Astrocyte (in vitro differentiated cells and primary cell): ENCODE data around the gene GRK6. TPM values are rescaled to one million over a fixed set of nuclear protein-coding genes. Genes with fewer than 3 reads are reported as not detected.
A peak's percentile ranks its signal among the peaks of the same experiment; 100 is the strongest.

ENCODE experiments used
- DNase-seq: peaks from one replicate; pipeline ENCODE4 v3.0.0-alpha.2; 2010; ENCODE audit warnings: low read depth
- FAIRE-seq: peaks from 2 replicates; lab custom pipeline; 2011; peaks lifted over from hg19 to GRCh38; lab: Jason Lieb, UNC
- H2AFZ ChIP-seq: 2 replicates; pipeline ENCODE4 v1.6.0; 2012; ENCODE audit warnings: low read depth, low read length, inconsistent platforms
- H3K27ac ChIP-seq: 2 replicates; pipeline ENCODE4 v1.5.1; 2011; ENCODE audit warnings: low read depth, low read length, inconsistent platforms
- H3K27me3 ChIP-seq: 2 replicates; pipeline ENCODE4 v1.6.0; 2011; ENCODE audit warnings: low read length, inconsistent platforms; ENCODE audit not compliant: insufficient read depth
- H3K36me3 ChIP-seq: 2 replicates; pipeline ENCODE4 v1.5.1; 2011; ENCODE audit warnings: low read length, inconsistent platforms; ENCODE audit not compliant: insufficient read depth
- H3K4me1 ChIP-seq: 2 replicates; pipeline ENCODE4 v1.5.1; 2011; ENCODE audit warnings: low read length, inconsistent platforms; ENCODE audit not compliant: insufficient read depth
- H3K4me2 ChIP-seq: 2 replicates; pipeline ENCODE4 v1.6.0; 2012; ENCODE audit warnings: low read length, inconsistent platforms
- H3K4me3 ChIP-seq: 2 replicates; pipeline ENCODE4 v1.5.1; 2011; ENCODE audit warnings: low read depth, mild to moderate bottlenecking, low read length, inconsistent platforms; ENCODE audit not compliant: insufficient read depth
- H3K79me2 ChIP-seq: 2 replicates; pipeline ENCODE4 v1.6.0; 2012; ENCODE audit warnings: mild to moderate bottlenecking, low read length, inconsistent platforms; ENCODE audit not compliant: insufficient read depth
- H3K9ac ChIP-seq: 2 replicates; pipeline ENCODE4 v1.6.0; 2012; ENCODE audit warnings: mild to moderate bottlenecking, low read length, inconsistent platforms
- H3K9me3 ChIP-seq: 2 replicates; pipeline ENCODE4 v1.5.1; 2012; ENCODE audit warnings: low read depth, mild to moderate bottlenecking, low read length, inconsistent platforms; ENCODE audit not compliant: insufficient read depth
- H4K20me1 ChIP-seq: 2 replicates; pipeline ENCODE4 v1.6.0; 2012; ENCODE audit warnings: low read length, inconsistent platforms; ENCODE audit not compliant: insufficient read depth
- H3K27ac Mint-ChIP-seq: one replicate; pipeline ENCODE4 v1.8.0; 2021; ENCODE audit warnings: mild to moderate bottlenecking, mixed read lengths; ENCODE audit not compliant: unreplicated experiment
- H3K27me3 Mint-ChIP-seq: one replicate; pipeline ENCODE4 v1.8.0; 2021; ENCODE audit warnings: low read depth, mixed read lengths; ENCODE audit not compliant: unreplicated experiment
- H3K36me3 Mint-ChIP-seq: one replicate; pipeline ENCODE4 v1.8.0; 2021; ENCODE audit warnings: low read depth, mixed read lengths; ENCODE audit not compliant: unreplicated experiment
- H3K4me1 Mint-ChIP-seq: one replicate; pipeline ENCODE4 v1.8.0; 2021; ENCODE audit warnings: low read depth, mixed read lengths; ENCODE audit not compliant: unreplicated experiment
- H3K4me3 Mint-ChIP-seq: one replicate; pipeline ENCODE4 v1.8.0; 2021; ENCODE audit warnings: mild to moderate bottlenecking, moderate library complexity, mixed read lengths; ENCODE audit not compliant: unreplicated experiment
- H3K9me3 Mint-ChIP-seq: one replicate; pipeline ENCODE4 v1.8.0; 2021; ENCODE audit warnings: mild to moderate bottlenecking, mixed read lengths; ENCODE audit not compliant: unreplicated experiment
- CTCF ChIP-seq: IDR thresholded peaks from 2 replicates; pipeline ENCODE4 v1.5.1; 2011; ENCODE audit warnings: low read depth, mild to moderate bottlenecking, inconsistent platforms, low read length, moderate library complexity; ENCODE audit not compliant: insufficient read depth
- EZH2 ChIP-seq: IDR thresholded peaks from 2 replicates; pipeline ENCODE4 v1.6.1; 2012; ENCODE audit warnings: mild to moderate bottlenecking, low read length, inconsistent platforms; ENCODE audit not compliant: insufficient read depth
- total RNA-seq: library from RNA; stranded (reverse); gene quantifications from 2 replicates; pipeline ENCODE4 v1.2.1, GENCODE V29; 2021

GRK6 gene
- total RNA-seq, 1 donor from 2014 or later, result 25.9 TPM

GRCh38 chr5:177486256-177486655 lies 59.8 kb downstream of the GRK6 start:
- no peak overlapping the region for H3K9ac ChIP-seq
- H3K4me2 ChIP-seq, result no peak overlapping the region
- H3K27ac Mint-ChIP-seq, result no peak overlapping the region
- FAIRE-seq (no peak), DNase-seq (no peak)
- no peaks in the 10 kb centered on the region for H3K9me3 ChIP-seq
- no peak overlapping the region for H3K27ac ChIP-seq
- no peaks in the 10 kb centered on the region for H3K27me3 Mint-ChIP-seq
- H3K4me1 Mint-ChIP-seq, result peaks cover 49% of the 10 kb centered on the region
- peaks cover 97% of the 10 kb centered on the region for H4K20me1 ChIP-seq
- H2AFZ ChIP-seq, result no peak overlapping the region
- H3K79me2 ChIP-seq, result peaks cover 64% of the 10 kb centered on the region
- H3K9me3 Mint-ChIP-seq, result no peaks in the 10 kb centered on the region
- no peak overlapping the region for H3K4me3 Mint-ChIP-seq
- peaks cover 35% of the 10 kb centered on the region for H3K36me3 Mint-ChIP-seq
- TF ChIP-seq EZH2 (no peak), CTCF (no peak)
- H3K36me3 ChIP-seq, result peaks cover 42% of the 10 kb centered on the region
- no peak overlapping the region for H3K4me3 ChIP-seq
- H3K4me1 ChIP-seq, result peaks cover 57% of the 10 kb centered on the region
- H3K27me3 ChIP-seq, result no peaks in the 10 kb centered on the region

GRCh38 chr5:177487144-177487543 lies 60.7 kb downstream of the GRK6 start:
- Mint-ChIP-seq H3K27me3 (no peaks in the 10 kb centered on the region), H3K27ac (peak overlapping the region; percentile 62), H3K36me3 (peaks cover 35% of the 10 kb centered on the region), H3K4me1 (peaks cover 47% of the 10 kb centered on the region), H3K4me3 (peak overlapping the region; percentile 65), H3K9me3 (no peaks in the 10 kb centered on the region)
- Histone ChIP-seq H3K4me1 (peaks cover 53% of the 10 kb centered on the region), H3K79me2 (peaks cover 71% of the 10 kb centered on the region), H4K20me1 (peaks cover 93% of the 10 kb centered on the region), H3K27me3 (no peaks in the 10 kb centered on the region), H3K27ac (no peak overlapping the region), H3K9ac (no peak overlapping the region), H3K4me2 (no peak overlapping the region), H2AFZ (no peak overlapping the region), H3K4me3 (no peak overlapping the region), H3K36me3 (peaks cover 44% of the 10 kb centered on the region), H3K9me3 (no peaks in the 10 kb centered on the region)
- DNase-seq, result no peak
- TF ChIP-seq EZH2 (no peak), CTCF (no peak)
- FAIRE-seq, result no peak

GRCh38 chr5:177487975-177488374 lies 61.5 kb downstream of the GRK6 start:
- Mint-ChIP-seq H3K36me3 (peaks cover 34% of the 10 kb centered on the region), H3K4me3 (peak overlapping the region; percentile 66), H3K9me3 (no peaks in the 10 kb centered on the region), H3K4me1 (peaks cover 45% of the 10 kb centered on the region), H3K27me3 (no peaks in the 10 kb centered on the region), H3K27ac (no peak overlapping the region)
- Histone ChIP-seq H3K9ac (no peak overlapping the region), H4K20me1 (peaks cover 93% of the 10 kb centered on the region), H3K27me3 (no peaks in the 10 kb centered on the region), H2AFZ (no peak overlapping the region), H3K4me3 (no peak overlapping the region), H3K27ac (no peak overlapping the region), H3K79me2 (peaks cover 80% of the 10 kb centered on the region), H3K4me2 (no peak overlapping the region), H3K9me3 (no peaks in the 10 kb centered on the region), H3K4me1 (peaks cover 58% of the 10 kb centered on the region), H3K36me3 (peaks cover 47% of the 10 kb centered on the region)
- FAIRE-seq, result no peak
- DNase-seq, result no peak
- TF ChIP-seq CTCF, result no peak
- TF ChIP-seq EZH2, result no peak
